GM12892 (cell line): ENCODE data around the gene RPE.

Experiments
- DNase-seq: peaks from one replicate; pipeline ENCODE4 v3.0.0; 2011; ENCODE audit not compliant: insufficient read length
- FAIRE-seq: peaks from 2 replicates; lab custom pipeline; 2011; peaks lifted over from hg19 to GRCh38; lab: Jason Lieb, UNC
- POLR2A ChIP-seq: IDR thresholded peaks from 2 replicates; pipeline ENCODE4 v1.6.1; 2011; ENCODE audit warnings: low read depth, low read length, control low read depth
- POLR2AphosphoS5 ChIP-seq: IDR thresholded peaks from 2 replicates; pipeline ENCODE4 v1.6.1; 2011; ENCODE audit warnings: low read depth, low read length, control low read depth
- TAF1 ChIP-seq: IDR thresholded peaks from 2 replicates; pipeline ENCODE4 v1.6.1; 2011; ENCODE audit warnings: low read depth, mild to moderate bottlenecking, control low read depth, low read length, borderline replicate concordance

RPE gene

GRCh38 chr2:210004881-210005280 lies 2.4 kb downstream of the RPE start:
- FAIRE-seq (no peak), DNase-seq (no peak)
- TF ChIP-seq POLR2AphosphoS5: no peak
- no peak for TF ChIP-seq TAF1
- TF ChIP-seq POLR2A: no peak

- DNase-seq (no peak), FAIRE-seq (no peak)
- TF ChIP-seq POLR2AphosphoS5: no peak
- TF ChIP-seq POLR2A: no peak
- TF ChIP-seq TAF1: no peak
These were observed 5.5 kb downstream of the RPE start for GRCh38 chr2:210007895-210008294.

- DNase-seq (no peak), FAIRE-seq (no peak)
- no peak for TF ChIP-seq POLR2AphosphoS5
- TF ChIP-seq POLR2A: no peak
- TF ChIP-seq TAF1: no peak
These were observed 6.7 kb downstream of the RPE start for GRCh38 chr2:210009126-210009525.

DNA sequence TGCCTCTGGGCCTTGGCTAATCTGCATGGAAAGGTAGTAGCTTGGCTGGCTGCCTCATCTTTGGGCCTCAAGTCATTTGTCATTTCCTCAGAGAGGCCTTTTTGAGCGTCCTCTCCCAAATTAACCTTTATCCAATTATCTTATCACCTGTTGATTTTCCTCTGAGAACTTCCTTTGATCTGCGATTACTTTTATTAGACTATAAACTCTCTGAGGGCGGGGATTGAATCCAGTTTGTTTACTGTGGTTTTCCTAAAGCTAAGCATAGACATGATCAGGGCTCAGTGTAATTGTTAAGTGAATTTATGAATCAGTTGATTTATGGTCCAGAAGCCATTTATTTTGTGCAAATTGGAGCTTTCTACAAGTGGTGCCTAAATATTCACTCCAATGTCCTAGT lies 7.5 kb downstream of the RPE start:
- TF ChIP-seq POLR2AphosphoS5 (no peak), TAF1 (no peak), POLR2A (no peak)
- no peak for FAIRE-seq

GRCh38 chr2:210020138-210020537 lies 17.7 kb downstream of the RPE start:
- TF ChIP-seq POLR2A (no peak), POLR2AphosphoS5 (no peak), TAF1 (no peak)
- FAIRE-seq (no peak), DNase-seq (no peak)

More for the DNA sequence above, 7.5 kb downstream of the RPE start:
- DNase-seq: no peak

DNA sequence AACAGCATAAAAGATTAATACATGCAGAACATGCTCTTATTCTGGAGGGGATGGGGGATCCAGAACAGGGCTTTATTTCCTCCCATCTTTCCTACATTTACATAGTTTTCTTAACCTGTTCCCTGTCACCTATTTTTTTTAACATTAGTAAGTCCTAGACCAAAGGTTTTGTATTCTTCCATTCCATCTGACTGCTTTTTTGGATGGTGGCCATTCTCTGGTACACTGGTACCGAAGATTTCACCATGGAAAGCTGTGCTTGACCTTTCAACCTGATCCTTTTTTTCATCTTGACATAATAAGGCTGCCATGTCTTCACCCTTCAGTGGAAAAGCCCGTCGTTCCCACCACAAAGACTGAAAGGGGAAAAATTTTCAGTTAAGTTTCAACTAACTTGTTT lies 20.4 kb downstream of the RPE start:
- no peak for DNase-seq
- TF ChIP-seq POLR2AphosphoS5 (no peak), POLR2A (no peak), TAF1 (no peak)
- FAIRE-seq: no peak

- FAIRE-seq: no peak
These were observed 25.2 kb downstream of the RPE start for GRCh38 chr2:210027608-210028007.

DNA sequence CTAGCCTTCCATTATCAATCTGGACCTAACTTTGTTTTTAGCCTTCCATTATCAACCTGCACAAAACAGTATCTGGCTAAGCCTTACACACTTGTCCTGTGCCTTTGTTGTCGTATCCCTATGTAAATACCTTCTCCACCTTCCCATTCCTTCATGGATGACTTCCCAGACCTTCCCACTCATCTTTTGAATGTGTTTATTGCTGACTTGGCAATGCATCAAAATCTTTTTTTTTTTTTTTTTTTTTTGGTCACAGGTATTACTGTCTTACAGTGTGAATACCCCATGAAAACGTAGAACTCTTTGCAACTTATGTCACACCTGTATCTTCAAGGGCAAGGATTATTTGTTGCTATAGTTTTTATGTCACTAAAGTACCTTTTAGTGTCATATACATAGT lies 25.7 kb downstream of the RPE start:
- no peak for DNase-seq
- peak; percentile 61 for FAIRE-seq
- TF ChIP-seq POLR2A (no peak), POLR2AphosphoS5 (0 out of 2 replicates have a peak, but pooled peaks have one; percentile 28)

More at GRCh38 chr2:210027608-210028007, 25.2 kb downstream of the RPE start:
- TF ChIP-seq POLR2A (no peak), TAF1 (no peak), POLR2AphosphoS5 (no peak)
- DNase-seq: no peak

DNA sequence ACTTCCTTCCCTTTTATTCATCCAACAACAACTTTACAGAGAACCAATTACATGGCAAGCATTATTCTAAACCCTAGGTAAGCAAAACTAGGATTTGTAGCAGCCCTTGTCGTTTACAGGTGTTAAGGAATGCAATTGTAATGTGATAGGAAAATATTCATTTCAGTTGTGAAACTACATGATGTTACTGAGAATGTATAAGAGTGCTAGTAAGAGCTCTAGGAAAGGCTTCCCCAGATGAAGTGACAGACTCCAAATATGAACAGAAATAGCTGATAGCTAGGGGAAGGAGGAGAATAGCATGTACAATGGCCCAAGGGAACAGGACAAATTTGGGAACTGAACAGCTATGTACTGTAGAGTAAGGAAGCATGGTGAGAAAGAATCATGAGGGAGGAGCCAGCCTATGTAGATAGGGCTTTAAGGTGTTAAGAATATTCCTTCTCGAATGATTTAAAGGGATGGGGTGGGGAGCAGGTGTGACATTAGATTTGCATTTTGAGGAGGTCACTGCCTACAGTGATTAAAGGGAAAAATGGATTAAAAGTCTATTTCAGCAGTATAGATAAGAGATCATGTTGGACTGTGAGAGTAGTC lies 31.7 kb downstream of the RPE start:
- TF ChIP-seq TAF1 (no peak), POLR2AphosphoS5 (no peak), POLR2A (no peak)
- DNase-seq (no peak), FAIRE-seq (no peak)

GRCh38 chr2:210035679-210036078 lies 33.2 kb downstream of the RPE start:
- no peak for DNase-seq
- TF ChIP-seq TAF1: no peak
- TF ChIP-seq POLR2AphosphoS5: no peak
- TF ChIP-seq POLR2A: no peak
- no peak for FAIRE-seq

DNA sequence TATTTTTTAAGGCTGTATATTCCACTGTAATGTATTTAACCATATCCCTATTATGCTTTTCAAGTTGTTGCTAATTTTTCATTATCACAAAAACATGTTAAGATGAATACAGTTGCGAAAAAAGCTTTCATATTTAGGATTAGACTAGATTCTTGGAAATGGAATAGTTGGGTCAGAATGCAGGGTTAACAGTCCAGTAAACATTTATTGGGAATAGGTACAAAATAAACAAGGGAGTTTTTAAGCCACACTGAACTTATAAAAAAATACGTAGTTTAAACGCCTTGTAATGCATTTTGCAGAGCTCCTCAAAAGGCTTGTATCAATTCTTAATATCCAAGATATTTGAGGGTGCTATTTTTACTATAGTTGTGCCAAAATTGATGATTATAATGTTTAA lies 35.6 kb downstream of the RPE start:
- TF ChIP-seq POLR2A (no peak), TAF1 (no peak), POLR2AphosphoS5 (no peak)
- no peak for DNase-seq
- no peak for FAIRE-seq

DNA sequence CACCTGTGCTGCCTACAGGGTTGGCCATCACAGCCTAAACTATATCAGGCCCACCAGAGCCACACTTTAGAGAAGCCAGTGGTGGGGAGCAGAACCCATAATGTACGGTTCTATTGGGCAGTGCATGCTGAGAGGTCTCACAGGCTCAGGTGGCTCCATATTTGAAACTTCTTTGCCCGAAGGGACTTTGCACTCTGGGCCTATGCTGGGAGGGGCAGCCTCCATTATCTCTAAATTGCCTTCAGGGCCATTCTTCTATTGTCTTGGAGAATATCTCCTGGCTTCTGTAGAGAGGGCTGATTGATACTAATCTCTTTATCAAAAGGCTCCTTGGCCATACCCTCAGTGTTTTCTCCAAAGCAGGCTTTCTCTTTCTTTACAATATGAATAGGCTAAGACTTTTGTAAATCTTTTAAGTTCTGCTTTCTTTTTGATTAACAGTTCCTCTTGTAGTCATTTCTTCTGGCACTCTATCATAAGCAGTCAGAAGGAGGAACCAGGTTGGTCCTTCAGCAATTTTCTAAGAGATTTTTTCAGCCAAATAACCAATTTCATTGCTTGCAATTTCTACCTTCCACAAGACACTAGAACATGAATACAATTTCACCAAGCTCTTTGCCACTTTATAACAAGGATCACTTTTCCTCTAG lies 44.5 kb downstream of the RPE start:
- FAIRE-seq (no peak), DNase-seq (no peak)
- TF ChIP-seq POLR2A (no peak), TAF1 (no peak), POLR2AphosphoS5 (no peak)

DNA sequence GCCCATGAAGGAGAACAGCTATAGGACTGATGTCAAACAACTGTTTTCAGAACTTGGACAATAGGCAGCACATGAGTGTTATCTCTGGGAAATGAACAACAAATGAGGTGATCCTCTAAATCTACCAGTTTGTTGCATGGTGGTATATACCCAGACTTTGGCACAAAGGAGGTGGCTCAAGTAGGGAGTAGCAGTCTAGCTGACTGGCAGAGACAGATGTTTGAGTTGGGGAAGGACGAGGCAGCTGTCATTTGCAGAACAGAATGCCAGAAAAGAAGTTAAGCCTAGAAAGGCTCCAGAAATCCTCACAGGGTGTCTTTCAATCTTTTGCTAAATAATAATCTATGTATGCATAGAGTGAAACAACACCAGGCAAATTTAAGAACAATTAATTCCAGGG lies 47.4 kb downstream of the RPE start:
- no peak for DNase-seq
- no peak for TF ChIP-seq TAF1
- no peak for TF ChIP-seq POLR2AphosphoS5
- TF ChIP-seq POLR2A: no peak
- FAIRE-seq: no peak

- FAIRE-seq: no peak
- TF ChIP-seq POLR2A (no peak), TAF1 (no peak), POLR2AphosphoS5 (no peak)
- no peak for DNase-seq
These were observed 48.4 kb downstream of the RPE start for GRCh38 chr2:210050885-210051284.
